DMS114 treated with DMSO at 0.1 percent for 48 hours (cell line): ENCODE data around the gene ADGRD1.

ENCODE experiments used
- DNase-seq: peaks from one replicate; lab custom pipeline; 2025; ENCODE audit not compliant: unreplicated experiment; lab: John Stamatoyannopoulos, UW

Gene ADGRD1

DNA sequence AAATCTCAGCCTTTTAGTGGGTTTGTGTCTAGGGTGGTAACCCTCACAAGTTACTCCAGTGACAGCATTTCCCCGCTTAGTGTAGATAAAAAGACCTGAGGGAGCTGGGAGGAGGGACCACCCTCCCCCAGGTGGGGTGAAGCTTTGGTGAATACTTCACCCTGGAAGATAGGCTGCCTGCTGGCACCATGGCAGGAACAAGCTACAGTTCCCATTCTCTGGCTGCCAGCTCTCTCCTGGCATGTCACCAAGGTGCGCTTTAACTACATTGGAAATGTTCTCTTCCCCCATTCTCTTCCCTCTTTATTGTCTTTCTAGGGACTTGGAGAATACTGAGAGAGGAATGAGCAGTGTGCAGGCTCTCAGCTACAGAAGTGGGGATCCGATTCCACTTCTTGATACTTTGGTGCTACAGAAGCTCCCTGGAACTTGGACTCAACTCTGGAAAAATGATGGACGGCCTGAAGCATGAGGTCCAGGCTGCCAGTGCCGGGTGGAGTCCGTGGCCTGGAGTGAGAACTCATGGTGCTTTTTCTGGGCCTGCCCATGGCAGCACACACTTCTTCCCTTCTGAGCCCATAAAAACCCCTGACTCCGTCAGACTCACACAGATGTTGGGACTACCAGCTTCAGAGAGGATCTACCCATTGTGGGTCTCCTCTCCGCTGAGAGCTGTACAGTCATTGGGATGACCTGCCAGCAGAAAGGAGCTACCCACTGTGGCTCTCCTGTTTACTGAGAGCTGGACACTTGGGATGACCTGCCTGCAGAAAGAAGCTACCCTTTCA, 198.0 kb downstream of the ADGRD1 start:
- DNase-seq, result no peak

- no peak for DNase-seq
Measured at GRCh38 chr12:131152587-131152986, 198.9 kb downstream of the ADGRD1 start.

GRCh38 chr12:131153016-131153415, 199.3 kb downstream of the ADGRD1 start:
- DNase-seq, result no peak

DNA sequence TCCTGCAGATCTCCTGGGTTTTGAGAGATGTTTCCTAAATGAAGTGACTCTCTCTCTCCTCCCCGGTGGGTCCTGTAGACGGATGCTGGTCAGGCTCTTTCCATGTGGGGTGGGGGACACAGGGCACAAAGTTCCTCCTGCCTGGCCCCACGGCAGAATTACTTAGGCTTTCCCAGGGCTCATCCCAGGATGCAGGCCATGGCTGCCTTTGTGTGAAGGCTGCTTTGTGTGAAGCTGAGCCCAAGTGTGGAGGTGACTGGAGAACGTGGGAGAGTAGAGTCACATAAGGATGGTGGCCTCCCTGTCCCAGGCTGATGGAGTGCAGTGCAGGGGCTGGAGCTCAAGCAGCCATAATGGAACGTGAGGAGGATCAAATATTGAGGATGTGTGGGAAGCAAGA, 200.2 kb downstream of the ADGRD1 start:
- DNase-seq, result no peak

DNA sequence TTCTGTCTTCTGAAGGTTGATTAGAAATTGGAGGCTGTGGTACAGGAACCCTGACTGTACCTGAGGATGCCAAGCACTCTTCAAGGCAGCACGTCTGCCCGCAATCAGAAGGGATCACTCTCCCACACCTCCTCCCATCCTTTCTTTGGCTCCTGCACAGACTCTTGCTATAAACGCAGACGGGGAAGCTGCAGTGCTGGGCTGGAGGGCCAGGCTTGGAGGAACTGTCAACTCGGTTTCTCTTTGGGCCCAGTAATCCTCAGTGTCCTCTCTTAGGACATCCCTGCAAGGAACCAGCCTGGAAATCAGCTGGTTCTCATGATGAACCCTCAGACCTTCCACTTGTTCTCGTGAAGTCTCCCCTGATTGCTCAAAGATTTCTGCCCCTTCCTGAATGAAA, 201.4 kb downstream of the ADGRD1 start:
- DNase-seq, result no peak

DNA sequence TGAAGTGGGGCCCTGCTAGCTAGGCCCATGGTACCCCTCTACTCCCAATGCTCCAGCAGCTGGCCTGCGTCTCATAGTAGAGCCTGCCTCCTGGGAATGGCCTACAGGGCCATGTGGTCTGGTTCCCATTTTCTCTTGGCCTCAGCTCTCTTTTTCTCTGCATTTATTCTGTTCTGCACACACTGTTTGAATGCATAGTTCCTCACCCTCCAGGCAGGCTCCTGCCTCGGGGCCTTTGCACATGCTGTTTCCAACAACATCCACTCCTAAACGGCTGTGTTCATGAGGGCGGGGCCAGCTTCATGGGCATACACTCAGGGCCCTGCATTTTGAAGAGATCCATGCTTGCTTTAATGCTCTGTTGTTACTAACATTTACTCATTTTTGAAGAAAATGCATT, 204.0 kb downstream of the ADGRD1 start:
- DNase-seq, result no peak

- DNase-seq, result no peak
Measured at GRCh38 chr12:131159660-131160059, 206.0 kb downstream of the ADGRD1 start.

DNA sequence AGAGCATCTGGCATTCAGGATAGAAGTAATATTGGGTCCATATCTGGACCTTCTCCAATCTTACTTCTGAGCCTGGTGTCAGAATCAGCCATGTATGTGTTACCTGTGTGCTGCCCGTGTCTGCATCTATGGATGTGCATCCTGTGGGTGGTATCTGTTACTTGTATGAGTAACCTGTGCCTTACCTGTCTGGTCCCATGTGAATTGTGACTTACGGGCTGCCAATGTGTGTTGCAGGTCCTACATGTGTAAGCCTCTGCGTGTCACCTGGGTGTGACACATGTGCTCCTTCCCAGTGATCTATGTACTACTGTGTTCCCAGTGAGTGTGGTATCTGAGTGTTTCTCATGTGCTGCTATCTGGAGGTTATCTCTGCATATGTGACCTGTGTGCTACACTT, 208.4 kb downstream of the ADGRD1 start:
- DNase-seq, result no peak

GRCh38 chr12:131163189-131163738, 209.6 kb downstream of the ADGRD1 start:
- no peak for DNase-seq

GRCh38 chr12:131164096-131164872, 210.6 kb downstream of the ADGRD1 start:
- DNase-seq, result no peak

DNA sequence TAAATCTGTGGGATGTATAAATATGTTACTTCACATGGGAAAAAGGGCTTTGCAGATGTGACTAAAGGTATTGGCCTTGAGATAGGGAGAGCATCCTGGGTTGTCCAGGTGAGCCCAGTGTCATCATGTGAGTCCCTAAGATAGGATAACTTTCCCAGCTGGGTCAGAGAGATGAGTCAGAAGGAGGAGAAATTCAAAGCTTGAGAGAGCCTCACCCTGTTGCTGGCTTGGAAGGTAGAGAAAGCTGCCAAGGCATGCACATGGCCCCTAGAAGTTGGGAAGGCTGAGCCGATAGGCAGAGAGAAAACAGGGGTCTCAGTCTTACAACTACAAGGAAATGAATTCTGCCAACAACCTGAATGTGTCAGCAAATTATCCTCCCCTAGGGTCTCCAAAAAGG, 213.0 kb downstream of the ADGRD1 start:
- DNase-seq, result no peak

GRCh38 chr12:131167334-131167733, 213.6 kb downstream of the ADGRD1 start:
- no peak for DNase-seq

DNA sequence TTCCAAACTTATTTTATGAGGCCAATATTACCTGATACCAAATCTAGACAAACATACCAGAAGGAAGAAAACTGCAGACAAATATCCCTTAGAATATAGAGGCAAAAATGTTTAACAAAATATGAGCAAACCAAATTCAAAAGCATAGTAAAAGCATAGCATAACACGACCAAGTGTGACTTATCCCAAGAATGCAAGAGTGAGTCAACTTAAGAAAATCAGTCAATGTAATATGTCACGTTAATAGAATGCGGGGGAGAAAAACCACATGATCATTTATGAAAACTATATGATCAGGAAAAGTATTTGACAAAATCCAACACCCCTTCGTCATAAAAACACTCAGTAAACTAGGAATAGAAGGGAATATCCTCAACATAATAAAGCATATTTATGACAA, 217.3 kb downstream of the ADGRD1 start:
- no peak for DNase-seq

DNA sequence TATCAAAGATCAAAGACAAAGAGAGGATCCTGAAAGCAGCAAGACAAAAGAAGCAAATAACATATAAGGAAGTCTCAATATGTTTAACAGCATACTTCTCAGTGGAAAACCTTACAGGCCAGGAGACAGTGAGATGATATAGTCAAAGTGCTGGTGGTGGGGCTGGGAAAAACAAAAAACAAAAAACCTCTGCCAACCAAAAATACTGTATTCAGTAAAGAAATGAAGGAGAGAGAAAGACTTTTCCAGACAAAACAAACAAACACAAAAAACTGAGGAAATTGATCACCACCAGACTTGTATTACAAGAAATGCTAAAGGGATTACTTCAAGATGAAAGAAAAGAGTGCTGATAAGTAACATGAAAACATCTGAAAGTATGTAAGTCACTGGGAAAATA, 221.2 kb downstream of the ADGRD1 start:
- DNase-seq, result no peak

DNA sequence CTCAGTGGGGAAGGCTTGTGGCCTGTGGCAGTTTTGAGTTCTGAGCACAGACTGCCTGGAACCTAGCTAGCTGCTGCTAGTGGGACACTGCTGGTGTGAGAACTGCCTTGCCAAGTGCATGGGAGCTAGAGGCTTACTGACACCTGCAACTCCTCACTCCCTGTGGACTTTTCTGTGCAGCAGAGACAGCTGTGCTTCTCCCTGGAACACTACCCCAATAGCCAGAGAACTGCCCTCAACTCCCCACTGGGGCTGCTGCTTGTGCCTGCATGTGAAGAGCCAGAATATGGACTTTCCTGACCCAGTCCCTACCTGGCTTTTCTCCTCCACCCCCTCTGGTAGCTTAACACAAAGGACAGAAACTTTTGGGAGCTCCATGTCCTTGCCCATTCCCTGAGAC, 222.6 kb downstream of the ADGRD1 start:
- DNase-seq, result no peak

- no peak for DNase-seq
Measured at GRCh38 chr12:131176926-131177325, 223.2 kb downstream of the ADGRD1 start.

GRCh38 chr12:131177599-131177998, 223.9 kb downstream of the ADGRD1 start:
- DNase-seq, result no peak

DNA sequence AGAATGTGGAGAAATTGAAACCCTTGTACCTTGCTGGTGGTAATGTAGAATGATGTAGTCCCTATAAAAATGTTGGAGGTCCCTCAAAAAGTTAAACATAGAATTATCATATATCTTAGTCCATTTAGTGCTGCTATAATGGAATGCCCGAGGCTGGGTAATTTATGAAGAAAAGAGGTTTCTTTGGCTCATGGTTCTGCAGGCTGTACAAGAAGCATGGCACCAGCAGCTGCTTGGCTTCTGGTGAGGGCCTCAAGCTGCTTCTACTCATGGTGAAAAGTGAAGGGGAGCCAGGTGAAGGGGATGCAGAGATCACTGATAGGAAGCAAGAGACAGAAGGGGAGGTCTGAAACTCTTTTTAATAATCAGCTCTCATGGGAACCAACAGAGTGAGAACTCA, 233.9 kb downstream of the ADGRD1 start:
- no peak for DNase-seq

GRCh38 chr12:131188131-131189050, 234.7 kb downstream of the ADGRD1 start:
- DNase-seq, result no peak

DNA sequence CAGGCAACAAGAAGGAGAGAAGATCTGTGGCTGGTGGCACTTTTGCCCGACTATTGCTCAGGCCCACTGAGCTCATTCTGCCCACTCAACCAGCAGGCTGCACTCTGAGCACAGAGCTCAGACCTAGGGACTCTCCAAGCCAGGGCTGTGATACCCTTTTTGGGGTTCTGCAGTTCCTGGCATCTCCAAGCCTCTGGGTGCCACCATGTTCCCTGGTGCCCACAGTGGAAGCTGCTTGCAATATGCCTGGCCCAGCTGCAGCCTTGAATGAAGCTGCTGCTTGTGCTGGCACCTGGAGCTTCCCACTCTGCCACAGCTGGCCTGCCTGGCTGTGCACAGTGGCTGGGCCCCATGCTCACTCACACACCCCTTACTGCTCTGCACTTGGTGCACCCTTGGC, 236.1 kb downstream of the ADGRD1 start:
- no peak for DNase-seq

DNA sequence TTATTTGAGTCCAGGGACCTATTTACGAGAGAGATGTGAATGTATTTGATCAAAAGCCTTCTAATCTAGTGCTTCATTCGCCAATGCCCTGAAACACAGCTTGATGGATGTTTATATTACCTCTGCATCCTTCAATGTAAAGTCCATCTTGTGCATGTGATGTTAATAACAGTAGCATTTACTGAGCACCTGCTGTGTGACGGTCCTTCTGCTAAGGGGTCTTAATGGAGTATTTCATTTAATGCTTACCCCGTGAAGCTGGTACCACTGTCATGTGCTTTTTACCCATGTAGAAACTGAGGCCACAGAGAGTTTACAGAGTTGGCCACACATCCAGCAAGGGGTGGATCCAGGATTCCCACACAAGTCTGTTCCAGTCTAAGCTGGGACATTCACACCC, 237.3 kb downstream of the ADGRD1 start:
- no peak for DNase-seq
